ENCODE results near the gene ATXN10.

GRCh38 chr22:45865561-45866125 lies 194.0 kb downstream of the ATXN10 start:
- TF ChIP-seq CTCF (IDR thresholded peaks at IDR 0.05; ENCODE audit: borderline replicate concordance, extremely low read depth, low read length, poor library complexity, severe bottlenecking) = no peak
- no peak for TF ChIP-seq EZH2 (IDR thresholded peaks at IDR 0.05; ENCODE audit: borderline replicate concordance, low read depth, low read length, severe bottlenecking)
